ENCODE results near the gene APBB2.
A peak's percentile ranks its signal among the peaks of the same experiment; 100 is the strongest.

The APBB2 gene

GRCh38 chr4:41214136-41214824, at the start of gene APBB2:
TSS of gene APBB2 (minus strand) at chr4:41214542. CDS start at chr4:41033254, 181,288 bp downstream.
- peak; percentile 32 for DNase-seq

DNA sequence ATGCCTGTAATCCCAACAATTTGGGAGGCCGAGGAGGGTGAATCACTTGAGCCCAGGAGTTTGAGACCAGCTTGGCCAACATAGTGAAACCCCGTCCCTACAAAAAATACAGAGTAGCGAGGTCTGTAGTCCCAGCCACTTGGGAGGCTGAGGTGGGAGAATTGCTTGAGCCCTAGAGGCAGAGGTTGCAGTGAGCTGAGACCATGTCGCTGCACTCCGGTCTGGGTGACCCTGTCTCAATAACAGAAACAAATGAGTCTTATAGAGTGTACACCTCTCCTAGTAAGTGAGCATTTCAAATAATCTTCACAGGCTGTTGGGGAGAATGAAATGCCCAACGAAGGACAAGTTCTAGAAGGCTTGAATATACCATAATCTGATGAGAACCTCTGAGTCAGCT, 47.9 kb upstream of the APBB2 start:
- DNase-seq: no peak

DNA sequence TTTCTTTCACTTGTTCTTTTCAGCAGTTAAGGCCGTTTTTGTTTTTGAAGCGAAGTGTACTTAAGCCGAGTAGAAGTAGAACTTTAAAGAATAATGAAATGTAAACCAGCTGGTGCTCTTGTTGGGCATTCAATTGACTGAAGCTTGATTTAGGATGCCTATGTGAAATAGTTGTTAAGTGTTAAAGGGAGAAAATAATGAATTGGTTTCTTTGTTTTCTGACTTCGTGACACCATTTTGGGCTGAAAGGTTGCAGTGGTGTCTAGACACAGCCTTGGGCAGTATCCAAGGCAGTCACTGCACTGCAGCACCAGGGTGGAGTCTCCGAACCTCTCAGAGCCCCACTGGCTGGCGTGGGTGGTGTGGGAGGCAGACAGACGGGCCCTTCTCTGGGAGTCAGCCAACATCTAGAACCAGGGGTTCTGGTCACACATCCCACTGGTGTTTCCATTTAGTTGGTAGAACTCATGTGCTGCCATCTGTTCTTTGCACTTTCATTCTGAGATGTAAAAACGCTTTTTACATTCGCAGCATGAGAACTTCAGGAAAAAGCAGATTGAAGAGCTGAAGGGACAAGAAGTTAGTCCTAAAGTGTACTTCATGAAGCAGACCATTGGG, 45.9 kb upstream of the APBB2 start:
- DNase-seq: no peak

GRCh38 chr4:41258783-41259182, 44.4 kb upstream of the APBB2 start:
- no peak for DNase-seq

DNA sequence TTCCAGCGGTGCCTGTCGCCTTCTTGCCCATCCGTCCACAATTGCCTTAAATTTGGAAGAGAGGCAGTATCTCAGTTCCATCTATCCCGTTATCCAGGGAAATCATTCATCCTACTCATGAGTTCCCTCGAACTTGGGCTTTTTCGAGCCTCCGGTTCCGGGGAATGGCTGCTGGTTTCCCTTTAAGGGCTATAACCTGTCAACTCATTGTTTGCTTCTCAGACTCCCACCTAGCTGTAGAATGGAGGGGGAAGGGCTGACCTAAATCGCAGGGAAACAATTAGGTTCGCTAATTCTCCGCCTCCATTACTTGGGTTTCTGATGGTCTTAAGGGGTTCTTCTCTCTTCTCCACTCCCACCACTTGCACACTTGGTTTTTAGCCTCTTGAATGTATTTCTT, 43.6 kb upstream of the APBB2 start:
- DNase-seq: no peak

GRCh38 chr4:41257257-41257901, 43.0 kb upstream of the APBB2 start:
- peak; percentile 13 for DNase-seq

GRCh38 chr4:41256740-41257256, 42.5 kb upstream of the APBB2 start, which contains the start of gene UCHL1:
TSS of gene UCHL1 (plus strand) at chr4:41256928. CDS start at chr4:41256977, 49 bp downstream.
- no peak for DNase-seq

DNA sequence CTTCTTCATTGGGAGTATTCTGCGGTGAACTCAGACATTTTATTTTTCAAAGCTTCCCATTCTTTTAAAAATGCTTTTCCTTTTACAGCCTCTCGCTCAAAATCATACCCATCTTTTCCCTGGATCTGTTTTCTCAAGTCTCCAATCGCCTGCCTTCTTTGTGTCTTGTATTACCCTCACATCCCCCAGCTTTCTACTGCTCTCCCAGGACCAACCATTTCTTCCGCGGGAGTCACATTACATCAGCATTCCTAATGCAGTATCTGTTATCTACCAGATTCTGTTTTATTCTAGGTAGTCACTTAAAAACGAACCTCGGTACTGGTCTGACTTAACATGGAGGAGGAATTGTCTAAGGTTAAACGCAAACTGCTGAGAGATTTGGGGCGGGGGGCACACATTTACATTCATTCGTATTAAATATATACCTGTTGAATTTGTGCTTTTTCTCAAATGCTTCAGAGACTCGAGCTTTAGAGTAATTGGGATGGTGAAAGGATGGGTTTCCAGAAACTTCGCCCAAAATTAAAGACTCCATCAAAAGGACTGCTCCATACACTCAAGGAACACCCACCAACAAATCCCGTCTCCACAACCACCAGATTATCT, 41.9 kb upstream of the APBB2 start:
- DNase-seq: no peak

DNA sequence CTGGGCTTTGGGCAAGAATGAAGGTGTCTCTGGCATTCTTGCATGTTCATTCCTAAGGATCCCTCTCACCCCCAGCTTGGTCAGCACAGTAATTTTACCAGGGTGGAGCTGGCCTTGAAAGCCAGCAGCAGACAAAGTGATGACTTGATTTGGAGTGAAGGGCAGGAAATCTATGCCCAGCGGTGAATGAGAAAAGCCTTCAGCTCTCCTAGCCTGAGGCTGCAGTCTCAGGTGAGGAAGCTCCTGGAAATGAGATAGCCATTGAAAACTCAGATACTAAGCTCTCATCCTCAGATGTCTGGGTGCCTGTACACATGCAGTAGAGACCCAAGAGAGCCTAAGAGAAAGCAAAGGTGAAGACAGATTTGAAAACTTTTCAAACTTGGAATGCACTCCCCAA, 31.6 kb upstream of the APBB2 start:
- no peak for DNase-seq

DNA sequence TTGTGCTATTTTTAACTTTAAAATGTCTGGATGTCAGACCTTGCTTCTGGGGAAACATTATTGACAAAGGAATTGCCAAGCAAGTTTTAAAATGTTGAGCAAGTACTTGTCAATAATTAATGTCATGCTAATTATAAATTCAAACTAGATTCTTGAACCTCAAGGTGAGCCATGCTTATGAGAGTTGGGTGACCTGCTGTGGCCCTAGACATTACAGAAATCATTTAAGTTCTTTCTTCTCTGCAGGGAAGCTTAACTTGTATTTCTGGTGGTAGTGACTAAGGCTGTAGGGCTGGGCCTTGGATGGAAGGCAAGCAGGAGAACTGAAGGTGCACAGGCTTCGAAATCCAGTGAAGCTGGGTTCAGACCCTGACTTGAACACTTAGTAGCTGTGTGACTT, 27.6 kb upstream of the APBB2 start:
- DNase-seq: no peak

- no peak for DNase-seq
These were observed 22.2 kb upstream of the APBB2 start for GRCh38 chr4:41236508-41236907.

DNA sequence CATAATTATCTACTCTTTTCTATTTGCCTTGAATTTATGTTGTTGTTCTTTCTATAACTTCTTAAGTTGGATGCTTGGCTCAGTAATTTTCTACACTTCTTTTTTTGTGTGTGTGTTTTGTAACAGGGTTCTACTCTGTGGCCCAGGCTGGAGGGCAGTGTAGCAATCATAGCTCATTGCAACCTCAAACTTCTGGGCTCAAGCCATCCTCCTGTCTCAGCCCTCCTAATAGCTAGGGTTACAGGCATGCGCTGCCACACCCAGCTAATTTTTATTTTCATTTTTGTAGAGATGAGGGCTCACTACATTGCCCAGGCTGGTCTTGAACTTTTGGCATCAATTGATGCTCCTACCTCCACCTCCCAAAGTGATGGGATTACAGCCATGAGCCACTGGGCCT, 21.7 kb upstream of the APBB2 start:
- no peak for DNase-seq

DNA sequence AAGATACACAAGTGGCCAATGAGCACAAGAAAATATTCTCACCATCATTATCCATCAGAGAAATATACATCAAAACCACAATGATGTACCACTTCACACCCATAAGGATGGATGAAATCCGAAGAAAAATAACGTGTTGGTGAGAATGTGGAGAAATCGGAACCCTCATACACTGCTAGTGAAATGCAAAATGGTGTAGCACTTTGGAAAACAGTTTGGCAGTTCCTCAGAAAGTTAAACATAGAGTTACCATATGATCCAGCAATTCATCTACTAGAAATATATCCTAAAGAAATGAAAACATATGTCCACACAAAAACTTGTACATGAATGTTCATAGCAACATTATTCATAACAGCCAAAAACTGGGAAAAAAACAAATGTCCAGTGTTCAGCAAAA, 18.5 kb upstream of the APBB2 start:
- DNase-seq: no peak

GRCh38 chr4:41232406-41232805, 18.1 kb upstream of the APBB2 start:
- no peak for DNase-seq

- no peak for DNase-seq
These were observed 13.6 kb upstream of the APBB2 start for GRCh38 chr4:41227902-41228301.

GRCh38 chr4:41221850-41222645, 7.7 kb upstream of the APBB2 start:
- no peak for DNase-seq

- DNase-seq: no peak
These were observed 5.1 kb upstream of the APBB2 start for GRCh38 chr4:41219421-41219950.

GRCh38 chr4:41218703-41219102, 4.4 kb upstream of the APBB2 start:
- no peak for DNase-seq

DNA sequence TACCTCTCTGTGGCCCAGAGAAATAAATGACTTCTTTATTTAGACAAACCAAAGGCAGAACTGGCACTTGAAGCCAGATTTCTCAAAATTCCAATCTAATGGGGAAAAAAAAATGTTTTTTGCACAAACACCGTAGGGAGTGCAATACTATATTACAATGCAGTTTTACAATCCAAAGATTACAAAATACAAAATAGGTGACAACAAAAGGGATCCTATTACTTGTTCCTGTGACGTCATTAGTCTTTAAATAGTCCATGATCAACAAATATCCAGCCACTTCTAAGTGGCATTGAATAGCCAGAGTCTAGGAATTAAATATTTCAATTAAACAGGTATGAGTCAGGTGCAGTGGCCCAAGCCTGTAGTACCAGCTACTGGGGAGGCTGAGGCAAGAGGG, 3.0 kb upstream of the APBB2 start:
- DNase-seq: no peak

- no peak for DNase-seq
These were observed 2.6 kb upstream of the APBB2 start for GRCh38 chr4:41217020-41217333.

- DNase-seq: peak; percentile 45
These were observed 2.1 kb upstream of the APBB2 start for GRCh38 chr4:41216294-41217019.

GRCh38 chr4:41215969-41216293, 1.6 kb upstream of the APBB2 start:
- no peak for DNase-seq

All from activated naive CD4-positive, alpha-beta T cell treated with Interleukin-2 at 50 U/mL for 16 hours (primary cell).